SK-N-MC (cell line): ENCODE results near the gene RSPH3.
"Not testable (repeated sequence)": the region's sequence is repeated elsewhere in the genome, so short reads cannot be mapped to it uniquely, and the experiment has no call there.

Source experiments
- DNase-seq: peaks from one replicate; pipeline ENCODE4 v3.0.0-alpha.2; 2011; ENCODE audit warnings: low read depth, low spot score
- H3K27ac ChIP-seq: fragments of 200-600 bp; sonication (generic); 2 replicates; pipeline ENCODE4 v1.5.1; 2016; ENCODE audit warnings: mixed run types
- H3K36me3 ChIP-seq: fragments of 200-600 bp; sonication (generic); 2 replicates; pipeline ENCODE4 v1.6.1; 2017; ENCODE audit warnings: antibody characterized with exemption, low read length, mixed read lengths; ENCODE audit not compliant: insufficient read depth
- H3K4me3 ChIP-seq: fragments of 200-600 bp; sonication (generic); 2 replicates; pipeline ENCODE4 v1.5.1; 2016
- H3K9ac ChIP-seq: fragments of 200-600 bp; sonication (generic); 2 replicates; pipeline ENCODE4 v1.8.0; 2017; ENCODE audit warnings: mixed run types, mixed read lengths; ENCODE audit not compliant: insufficient read length
- H3K9me3 ChIP-seq: fragments of 200-600 bp; sonication (generic); 2 replicates; pipeline ENCODE4 v1.6.1; 2017; ENCODE audit warnings: low read depth, mild to moderate bottlenecking, antibody characterized with exemption, low read length, moderate library complexity, mixed read lengths
- EZH2 ChIP-seq: fragments of 200-600 bp; sonication (generic); IDR thresholded peaks from one replicate; pipeline ENCODE4 v1.6.1; 2017; ENCODE audit warnings: antibody characterized with exemption
- FOXP2 ChIP-seq: optimal IDR thresholded peaks from 2 replicates; pipeline ENCODE3; 2011; ENCODE audit warnings: mild to moderate bottlenecking, moderate library complexity; ENCODE audit not compliant: insufficient read depth; ENCODE audit errors: extremely low read length, control extremely low read depth
- POLR2AphosphoS5 ChIP-seq: IDR thresholded peaks from 2 replicates; pipeline ENCODE4 v1.6.1; 2012; ENCODE audit warnings: mild to moderate bottlenecking, low read depth, low read length, borderline replicate concordance

Gene RSPH3

GRCh38 chr6:158958504-158959386 is 41.3 kb downstream of the RSPH3 start:
- Histone ChIP-seq H3K27ac (no peak overlapping the region), H3K4me3 (no peak overlapping the region), H3K9me3 (no peaks in the 10 kb centered on the region), H3K36me3 (no peaks in the 10 kb centered on the region), H3K9ac (no peak overlapping the region)
- no peak for DNase-seq
- TF ChIP-seq FOXP2 (no peak), POLR2AphosphoS5 (no peak), EZH2 (no peak)

GRCh38 chr6:158955255-158955654 is 44.7 kb downstream of the RSPH3 start:
- no peak for TF ChIP-seq EZH2
- TF ChIP-seq POLR2AphosphoS5: no peak
- TF ChIP-seq FOXP2: no peak
- DNase-seq: no peak
- no peaks in the 10 kb centered on the region for H3K36me3 ChIP-seq

GRCh38 chr6:158954753-158955152 is 45.2 kb downstream of the RSPH3 start:
- H3K4me3 ChIP-seq: no peak overlapping the region
- no peak for TF ChIP-seq FOXP2
- no peak for TF ChIP-seq EZH2
- TF ChIP-seq POLR2AphosphoS5: no peak
- DNase-seq: no peak

More at GRCh38 chr6:158955255-158955654, 44.7 kb downstream of the RSPH3 start:
- no peak overlapping the region for H3K4me3 ChIP-seq
- no peaks in the 10 kb centered on the region for H3K9me3 ChIP-seq
- H3K9ac ChIP-seq: no peak overlapping the region
- H3K27ac ChIP-seq: no peak overlapping the region

GRCh38 chr6:158952011-158952410 is 48.0 kb downstream of the RSPH3 start:
- not testable (repeated sequence) for H3K4me3 ChIP-seq, H3K27ac ChIP-seq, DNase-seq, H3K9me3 ChIP-seq, H3K36me3 ChIP-seq, H3K9ac ChIP-seq

More at GRCh38 chr6:158954753-158955152, 45.2 kb downstream of the RSPH3 start:
- Histone ChIP-seq H3K9ac (no peak overlapping the region), H3K27ac (no peak overlapping the region), H3K36me3 (no peaks in the 10 kb centered on the region), H3K9me3 (no peaks in the 10 kb centered on the region)

GRCh38 chr6:158951565-158951964 is 48.4 kb downstream of the RSPH3 start:
- not testable (repeated sequence) for DNase-seq, H3K36me3 ChIP-seq, H3K27ac ChIP-seq, H3K9ac ChIP-seq, H3K9me3 ChIP-seq, H3K4me3 ChIP-seq

GRCh38 chr6:158947284-158947683 is 52.7 kb downstream of the RSPH3 start:
- Histone ChIP-seq H3K36me3 (no peaks in the 10 kb centered on the region), H3K4me3 (no peak overlapping the region), H3K9ac (no peak overlapping the region), H3K27ac (no peak overlapping the region), H3K9me3 (no peaks in the 10 kb centered on the region)
- DNase-seq: no peak
- TF ChIP-seq EZH2: no peak
- TF ChIP-seq FOXP2: no peak
- TF ChIP-seq POLR2AphosphoS5: no peak

- no peak overlapping the region for H3K9ac ChIP-seq
- no peak for DNase-seq
- no peak for TF ChIP-seq FOXP2
- no peak for TF ChIP-seq EZH2
- no peak for TF ChIP-seq POLR2AphosphoS5
- H3K27ac ChIP-seq: no peak overlapping the region
- no peaks in the 10 kb centered on the region for H3K9me3 ChIP-seq
- no peaks in the 10 kb centered on the region for H3K36me3 ChIP-seq
- no peak overlapping the region for H3K4me3 ChIP-seq
Measured at GRCh38 chr6:158943380-158944032, 56.5 kb downstream of the RSPH3 start.

- H3K4me3 ChIP-seq: no peak overlapping the region
- no peak overlapping the region for H3K9ac ChIP-seq
- TF ChIP-seq FOXP2 (no peak), EZH2 (no peak), POLR2AphosphoS5 (no peak)
- no peaks in the 10 kb centered on the region for H3K9me3 ChIP-seq
- no peak overlapping the region for H3K27ac ChIP-seq
- H3K36me3 ChIP-seq: no peaks in the 10 kb centered on the region
- no peak for DNase-seq
Measured at GRCh38 chr6:158942349-158942748, 57.7 kb downstream of the RSPH3 start.

- TF ChIP-seq POLR2AphosphoS5: no peak
- TF ChIP-seq FOXP2: no peak
- Histone ChIP-seq H3K27ac (no peak overlapping the region), H3K4me3 (no peak overlapping the region), H3K9ac (no peak overlapping the region), H3K9me3 (no peaks in the 10 kb centered on the region), H3K36me3 (no peaks in the 10 kb centered on the region)
- no peak for DNase-seq
Measured at GRCh38 chr6:158941246-158941645, 58.8 kb downstream of the RSPH3 start.
